ENCODE data around the gene MATCAP1. TPM values are rescaled to one million over a fixed set of nuclear protein-coding genes. Genes with fewer than 3 reads are reported as not detected.

Gene MATCAP1
- total RNA-seq, 1 experiment from 2014 or later: 40.8 TPM

GRCh38 chr16:67211674-67212073 lies 27.9 kb upstream of the MATCAP1 start:
- Mint-ChIP-seq H3K27me3 (ENCODE audit: low read depth) (peaks cover 27% of the 10 kb centered on the region), H3K36me3 (no peaks in the 10 kb centered on the region), H3K27ac (no peak overlapping the region), H3K4me1 (no peaks in the 10 kb centered on the region), H3K9me3 (no peaks in the 10 kb centered on the region), H3K4me3 (no peak overlapping the region)
- ChIA-PET CTCF (interaction anchor here (1.0 to 9.1 kb wide), 3 partner anchors 13 to 73 kb away, joined by 3 to 65 read pairs (median 5); partner anchors contain the start of gene ELMO3), POLR2A (no interaction called here)
- DNase-seq (ENCODE audit: low spot score): no peak
- no peak for ATAC-seq
- no peak for TF ChIP-seq GTF2I (CRISPR knock-in tag; conservative IDR thresholded peaks at IDR 0.05)

- CTCF ChIA-PET: interaction anchor here (0.6 to 9.1 kb wide), 12 partner anchors 11 to 313 kb away, joined by 3 to 65 read pairs (median 3); partner anchors contain the start of genes ELMO3, KCTD19, LRRC36 and NOL3
- peak; percentile 59 for ATAC-seq
Observed at GRCh38 chr16:67210069-67210937, 26.5 kb upstream of the MATCAP1 start.

More at GRCh38 chr16:67210069-67210937, 26.5 kb upstream of the MATCAP1 start:
- TF ChIP-seq NFYB (CRISPR knock-in tag; conservative IDR thresholded peaks at IDR 0.05; ENCODE audit: low read depth): no peak
- TF ChIP-seq ZNF425 (CRISPR knock-in tag; conservative IDR thresholded peaks at IDR 0.05): no peak
- TF ChIP-seq JUN (CRISPR knock-in tag; IDR thresholded peaks at IDR 0.05): no peak
- TF ChIP-seq ZNF512 (CRISPR knock-in tag; IDR thresholded peaks at IDR 0.05; ENCODE audit: borderline replicate concordance): no peak
- TF ChIP-seq ETV6 (CRISPR knock-in tag; IDR thresholded peaks at IDR 0.05): no peak
- TF ChIP-seq RELA (CRISPR knock-in tag; IDR thresholded peaks at IDR 0.05; ENCODE audit: borderline replicate concordance): no peak
- no peak for TF ChIP-seq ZNF416 (CRISPR knock-in tag; IDR thresholded peaks at IDR 0.05)
- TF ChIP-seq TP53 (CRISPR knock-in tag; IDR thresholded peaks at IDR 0.05): no peak
- TF ChIP-seq ATF6 (CRISPR knock-in tag; IDR thresholded peaks at IDR 0.05): no peak
- TF ChIP-seq NR1H2 (CRISPR knock-in tag; IDR thresholded peaks at IDR 0.05): no peak
- TF ChIP-seq ZNF317 (CRISPR knock-in tag; IDR thresholded peaks at IDR 0.05; ENCODE audit: borderline replicate concordance, low read depth): no peak
- TF ChIP-seq SP1 (CRISPR knock-in tag; conservative IDR thresholded peaks at IDR 0.05): no peak
- TF ChIP-seq MYBL2 (CRISPR knock-in tag; IDR thresholded peaks at IDR 0.05): no peak
- TF ChIP-seq GRHL2 (CRISPR knock-in tag; IDR thresholded peaks at IDR 0.05; ENCODE audit: insufficient replicate concordance, severe bottlenecking): no peak
- no peak for TF ChIP-seq ELF4 (CRISPR knock-in tag; IDR thresholded peaks at IDR 0.05; ENCODE audit: low read depth)
- Mint-ChIP-seq H3K4me3 (no peak overlapping the region), H3K4me1 (no peaks in the 10 kb centered on the region), H3K27me3 (ENCODE audit: low read depth) (peaks cover 16% of the 10 kb centered on the region), H3K27ac (no peak overlapping the region), H3K9me3 (no peaks in the 10 kb centered on the region), H3K36me3 (no peaks in the 10 kb centered on the region)
- POLR2A ChIA-PET: interaction anchor here (1.2 to 2.1 kb wide), 2 partner anchors 17 to 36 kb away, joined by 3 to 7 read pairs; partner anchors contain the start of genes FHOD1 and TMEM208
- DNase-seq (ENCODE audit: low spot score): peak; percentile 37

All from WTC11 (cell line).